ENCODE data around the gene IFNK.

- TF ChIP-seq CTCF (IDR thresholded peaks at IDR 0.05), result no peak
- TF ChIP-seq POLR2A (IDR thresholded peaks at IDR 0.05), result no peak
Observed at GRCh38 chr9:27518809-27519208, 5.3 kb upstream of the IFNK start.

All from adrenal gland (tissue), 5 donors.